Transverse colon (tissue), 4 donors: ENCODE results near the gene DZIP1L. TPM values are rescaled to one million over a fixed set of nuclear protein-coding genes. Genes with fewer than 3 reads are reported as not detected.

ENCODE experiments used
- DNase-seq: peaks from one replicate; pipeline ENCODE4 v3.0.0-alpha.2; 2019
- H3K27ac ChIP-seq, 4 donors: fragments of 200-600 bp; sonication (generic); 2 replicates each; pipeline ENCODE4 v1.5.1; 2016 to 2018; ENCODE audit warnings: inconsistent platforms in 4 of 4
- H3K27me3 ChIP-seq: fragments of 200-600 bp; sonication (generic); 2 replicates; pipeline ENCODE4 v1.5.1; 2017; ENCODE audit warnings: inconsistent platforms
- H3K36me3 ChIP-seq, 4 donors: fragments of 200-600 bp; sonication (generic); 2 replicates each; pipeline ENCODE4 v1.5.1; 2017 to 2019; ENCODE audit warnings: inconsistent platforms in 4 of 4
- H3K4me1 ChIP-seq, 4 donors: fragments of 200-600 bp; sonication (generic); 2 replicates each; pipeline ENCODE4 v1.5.1; 2017 to 2020; ENCODE audit warnings: inconsistent platforms in 4 of 4
- H3K4me3 ChIP-seq, 4 donors: fragments of 200-600 bp; sonication (generic); 1 replicate in 1 of 4; 2 replicates in 3 of 4; pipeline versions ENCODE4 v1.5.1 to v1.6.1; 2017 to 2019; ENCODE audit warnings: inconsistent platforms in 4 of 4
- H3K9me3 ChIP-seq, 2 donors: fragments of 200-600 bp; sonication (generic); 2 replicates each; pipeline ENCODE4 v1.5.1; 2017 to 2019; ENCODE audit warnings: inconsistent platforms in 2 of 2
- CTCF ChIP-seq, 5 experiments: fragments of 200-600 bp in 3 of 5; fragments of 450-650 bp in 2 of 5; sonication (generic) in 3 of 5; IDR thresholded peaks; 1 replicate in 2 of 5; 2 replicates in 3 of 5; pipeline ENCODE4 v1.5.1; 2016 to 2017; ENCODE audit warnings: antibody characterized with exemption in 5 of 5, inconsistent platforms in 3 of 5, mild to moderate bottlenecking in 2 of 5, moderate library complexity in 1 of 5
- EP300 ChIP-seq: sonication (generic); formaldehyde crosslinking; IDR thresholded peaks from one replicate; pipeline ENCODE4 v1.6.1; 2017; ENCODE audit warnings: antibody characterized with exemption, low read depth
- POLR2A ChIP-seq: fragments of 450-650 bp; IDR thresholded peaks from one replicate; pipeline ENCODE4 v1.6.1; 2016; ENCODE audit warnings: antibody characterized with exemption, mild to moderate bottlenecking, moderate library complexity
- POLR2AphosphoS5 ChIP-seq, 3 donors: sonication (generic); formaldehyde crosslinking; IDR thresholded peaks; one replicate each; pipeline ENCODE4 v1.6.1; 2016; ENCODE audit warnings: antibody characterized with exemption in 3 of 3
- WGBS, 2 donors: methylation state at CpG; one replicate each; pipeline ENCODE4 v1.1.5; 2018; ENCODE audit warnings: low coverage in 1 of 2; 5-methylcytosine and 5-hydroxymethylcytosine counted together
- in situ Hi-C, 4 donors: fragments of 200-750 bp; cut with MboI; loops; one replicate each; pipeline versions ENCODE4 v1.15.0 to v1.15.1; 2017; ENCODE audit warnings: low sequenced_read_pairs in 3 of 4, low pct_ligation_motif_present in 1 of 4, low pct_unique_long_range_greater_than_20kb in 1 of 4
- intact Hi-C: fragments of 100-400 bp; cut with DNase I; formaldehyde crosslinking; loops from one replicate; pipeline ENCODE4 v1.15.1; 2023; ENCODE audit warnings: low total_unique reads
- total RNA-seq, 4 donors: library from RNA; depleted of rRNA; stranded (reverse); fragments of >200 nt; gene quantifications; one replicate each; pipeline ENCODE4 v1.1.0, GENCODE V29; 2016

Gene DZIP1L
- total RNA-seq, 4 donors from 2014 or later = 4.6 to 13.0 (median 5.1) TPM; not detected in 1

- H3K27ac ChIP-seq = peak overlapping the region in 1 of 4 donors; percentile 38
- H3K27me3 ChIP-seq = no peaks in the 10 kb centered on the region
- H3K4me3 ChIP-seq = no peak overlapping the region
- TF ChIP-seq EP300 (no peak), POLR2A (no peak), POLR2AphosphoS5 (IDR thresholded peaks at IDR 0.05) (no peak), CTCF (IDR thresholded peaks at IDR 0.05) (no peak)
- in situ Hi-C loops (no loop called here), intact Hi-C loops (no loop called here)
- H3K9me3 ChIP-seq = no peaks in the 10 kb centered on the region
- no peaks in the 10 kb centered on the region for H3K36me3 ChIP-seq
- H3K4me1 ChIP-seq = no peaks in the 10 kb centered on the region
- WGBS, 2 donors = 82% methylated on average over 3 of the region's 3 CpGs; no CpG with 5 or more reads in 1 of the 2 donors
- no peak for DNase-seq
Observed at GRCh38 chr3:138136201-138136600, 20.8 kb upstream of the DZIP1L start.

- Histone ChIP-seq H3K36me3 (no peaks in the 10 kb centered on the region), H3K4me3 (no peak overlapping the region), H3K4me1 (no peaks in the 10 kb centered on the region), H3K9me3 (no peaks in the 10 kb centered on the region), H3K27ac (no peak overlapping the region), H3K27me3 (no peaks in the 10 kb centered on the region)
- DNase-seq = no peak
- TF ChIP-seq CTCF (IDR thresholded peaks at IDR 0.05) (no peak), POLR2A (no peak), EP300 (no peak), POLR2AphosphoS5 (IDR thresholded peaks at IDR 0.05) (no peak)
- intact Hi-C loops (no loop called here), in situ Hi-C loops (no loop called here)
- WGBS, 2 donors = 79 to 80% methylated on average over 2 of the region's 2 CpGs
Observed at GRCh38 chr3:138135833-138136194, 20.4 kb upstream of the DZIP1L start.

GRCh38 chr3:138135146-138135832, 19.9 kb upstream of the DZIP1L start:
- TF ChIP-seq EP300 (no peak), POLR2AphosphoS5 (IDR thresholded peaks at IDR 0.05) (no peak), CTCF (IDR thresholded peaks at IDR 0.05) (no peak), POLR2A (no peak)
- WGBS, 2 donors = 68 to 79% methylated on average over 3 of the region's 3 CpGs
- Histone ChIP-seq H3K27ac (peak overlapping the region in 1 of 4 donors; percentile 52), H3K27me3 (no peaks in the 10 kb centered on the region), H3K4me1 (no peaks in the 10 kb centered on the region), H3K9me3 (no peaks in the 10 kb centered on the region), H3K4me3 (no peak overlapping the region), H3K36me3 (no peaks in the 10 kb centered on the region)
- DNase-seq = no peak
- intact Hi-C loops (no loop called here), in situ Hi-C loops (no loop called here)

GRCh38 chr3:138132239-138132638, 16.8 kb upstream of the DZIP1L start, which contains the start of gene A4GNT:
TSS of gene A4GNT (minus strand) at chr3:138132390. CDS start at chr3:138131256, 1,134 bp downstream.
- H3K4me3 ChIP-seq = no peak within 1 kb of the TSS
- H3K27me3 ChIP-seq = no peaks in the 10 kb centered on the region
- in situ Hi-C loops (no loop called here), intact Hi-C loops (no loop called here)
- TF ChIP-seq POLR2A = no peak
- TF ChIP-seq EP300 = no peak
- TF ChIP-seq POLR2AphosphoS5 (IDR thresholded peaks at IDR 0.05) = no peak
- no peak for TF ChIP-seq CTCF (IDR thresholded peaks at IDR 0.05)
- 47 to 50% methylated on average over 1 of the region's 1 CpG for WGBS, 2 donors
- H3K27ac ChIP-seq = no peak within 1 kb of the TSS
- DNase-seq = no peak
- no peaks in the 10 kb centered on the region for H3K36me3 ChIP-seq
- no peaks in the 10 kb centered on the region for H3K4me1 ChIP-seq
- no peaks in the 10 kb centered on the region for H3K9me3 ChIP-seq
